Large intestine (tissue), 3 donors: Measurements from ENCODE around the gene ITGBL1. TPM values are rescaled to one million over a fixed set of nuclear protein-coding genes. Genes with fewer than 3 reads are reported as not detected.

Experiments used
- DNase-seq, 2 donors: peaks; one replicate each; pipeline versions ENCODE4 v3.0.0 to v3.0.0-alpha.2; 2013
- H3K27ac ChIP-seq: one replicate; pipeline ENCODE4 v1.5.1; 2013; ENCODE audit warnings: low read length
- H3K27me3 ChIP-seq: 2 replicates; pipeline ENCODE4 v1.6.1; 2013; ENCODE audit warnings: low read length; ENCODE audit not compliant: control insufficient read depth, insufficient read depth
- H3K36me3 ChIP-seq: 2 replicates; pipeline ENCODE4 v1.6.1; 2013; ENCODE audit warnings: low read length; ENCODE audit not compliant: control insufficient read depth, insufficient read depth
- H3K4me1 ChIP-seq: one replicate; pipeline ENCODE4 v1.6.1; 2013; ENCODE audit warnings: low read length; ENCODE audit not compliant: control insufficient read depth, insufficient read depth
- H3K4me3 ChIP-seq: one replicate; pipeline ENCODE4 v1.5.1; 2013; ENCODE audit warnings: low read length
- H3K9me3 ChIP-seq: one replicate; pipeline ENCODE4 v1.6.1; 2013; ENCODE audit warnings: mild to moderate bottlenecking, low read depth, low read length, moderate library complexity; ENCODE audit not compliant: control insufficient read depth
- WGBS: methylation state at CpG from one replicate; pipeline ENCODE4 v1.1.5; 2013; ENCODE audit warnings: low lambda C conversion rate; ENCODE audit not compliant: insufficient coverage; 5-methylcytosine and 5-hydroxymethylcytosine counted together
- polyA plus RNA-seq: library from polyadenylated mRNA; unstranded; fragments of 120-200 nt; gene quantifications from one replicate; pipeline ENCODE4 v1.2.1, GENCODE V29; 2013

ITGBL1 gene
- polyA plus RNA-seq, 1 donor: 0.13 TPM

DNA sequence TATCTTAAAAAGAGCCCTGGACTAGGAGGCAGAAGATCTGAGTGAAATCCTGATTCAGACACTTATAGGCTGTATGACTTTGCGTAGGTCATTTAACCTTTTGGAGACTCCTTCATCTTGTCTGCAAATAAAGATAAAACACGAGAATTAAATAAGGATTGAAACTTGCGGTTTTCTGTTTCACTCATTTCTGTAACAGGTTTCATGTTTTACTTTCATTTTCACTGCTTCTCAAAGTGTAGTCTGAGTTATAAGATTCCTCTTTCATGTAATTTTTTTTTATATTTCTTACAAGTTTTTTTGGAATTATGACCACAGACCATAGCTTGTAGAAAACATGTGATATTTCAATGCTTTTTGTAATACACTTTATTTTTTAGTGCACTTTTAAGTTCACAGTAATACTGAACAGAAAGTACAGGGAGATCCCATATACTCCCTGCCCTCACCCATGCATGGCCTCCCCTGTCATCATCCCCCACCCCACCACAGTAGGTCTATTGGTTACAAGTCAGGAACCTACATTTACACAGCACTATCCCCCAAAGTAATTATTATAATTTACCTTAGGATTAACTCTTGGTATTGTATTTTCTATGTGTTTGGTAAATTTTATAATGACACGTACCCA lies 174.6 kb downstream of the ITGBL1 start:
- Histone ChIP-seq H3K27me3 (no peaks in the 10 kb centered on the region), H3K9me3 (no peaks in the 10 kb centered on the region), H3K4me3 (no peak overlapping the region), H3K36me3 (no peaks in the 10 kb centered on the region), H3K4me1 (no peaks in the 10 kb centered on the region), H3K27ac (no peak overlapping the region)
- 83% methylated on average over 2 of the region's 4 CpGs for WGBS
- no peak for DNase-seq

- no peaks in the 10 kb centered on the region for H3K27me3 ChIP-seq
- no peak overlapping the region for H3K27ac ChIP-seq
- no peaks in the 10 kb centered on the region for H3K36me3 ChIP-seq
- H3K9me3 ChIP-seq: no peaks in the 10 kb centered on the region
- DNase-seq: no peak
- H3K4me3 ChIP-seq: no peak overlapping the region
- WGBS: no CpG with 5 or more reads among the region's 5 CpGs
- no peaks in the 10 kb centered on the region for H3K4me1 ChIP-seq
These were observed 175.1 kb downstream of the ITGBL1 start for GRCh38 chr13:101627556-101627943.

DNA sequence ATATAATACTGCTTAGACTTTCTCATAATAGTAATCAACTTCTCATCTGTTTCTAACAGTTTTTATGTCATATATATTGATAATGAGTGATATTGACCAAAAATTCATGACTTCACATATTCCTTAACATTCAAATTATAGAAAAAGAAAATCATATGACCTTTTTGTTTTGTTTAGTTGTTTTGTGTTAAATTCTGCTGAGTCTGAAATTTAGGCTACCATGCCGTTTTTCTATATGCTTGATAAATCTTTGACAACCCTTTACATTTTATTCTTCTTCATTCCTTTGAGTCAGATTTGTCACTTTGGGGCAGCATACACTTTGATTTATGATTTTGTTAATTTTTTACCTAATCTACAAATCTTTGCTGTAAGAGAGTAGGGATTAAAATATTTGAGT lies 176.4 kb downstream of the ITGBL1 start:
- Histone ChIP-seq H3K27ac (no peak overlapping the region), H3K36me3 (no peaks in the 10 kb centered on the region), H3K9me3 (no peaks in the 10 kb centered on the region), H3K4me3 (no peak overlapping the region), H3K27me3 (no peaks in the 10 kb centered on the region), H3K4me1 (no peaks in the 10 kb centered on the region)
- DNase-seq: no peak
- 100% methylated on average over 1 of the region's 1 CpG for WGBS

DNA sequence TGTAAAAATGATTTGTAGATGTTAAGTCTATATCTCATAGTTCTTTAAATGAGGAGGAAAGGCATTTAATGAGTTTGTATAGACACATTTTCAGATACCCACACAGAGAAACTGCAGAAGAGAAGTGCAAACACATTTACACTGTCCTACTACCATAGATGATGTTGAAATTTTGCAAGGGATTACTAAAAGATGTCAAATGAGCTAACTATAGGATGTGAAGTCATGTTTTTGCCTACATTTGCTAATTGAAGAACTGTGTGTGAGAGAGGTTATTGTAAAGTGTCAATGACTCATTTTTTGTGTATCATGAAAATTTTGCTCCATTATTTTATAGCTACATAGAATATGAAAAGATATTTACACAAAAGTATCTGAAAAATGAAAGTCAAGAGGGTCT lies 178.9 kb downstream of the ITGBL1 start:
- Histone ChIP-seq H3K4me1 (no peaks in the 10 kb centered on the region), H3K27me3 (no peaks in the 10 kb centered on the region), H3K4me3 (no peak overlapping the region), H3K36me3 (no peaks in the 10 kb centered on the region), H3K9me3 (no peaks in the 10 kb centered on the region), H3K27ac (no peak overlapping the region)
- DNase-seq: no peak

- 75% methylated on average over 1 of the region's 2 CpGs for WGBS
- no peak for DNase-seq
- Histone ChIP-seq H3K27me3 (no peaks in the 10 kb centered on the region), H3K36me3 (no peaks in the 10 kb centered on the region), H3K9me3 (no peaks in the 10 kb centered on the region), H3K4me3 (no peak overlapping the region), H3K27ac (no peak overlapping the region), H3K4me1 (no peaks in the 10 kb centered on the region)
These were observed 181.7 kb downstream of the ITGBL1 start for GRCh38 chr13:101634142-101634541.

DNA sequence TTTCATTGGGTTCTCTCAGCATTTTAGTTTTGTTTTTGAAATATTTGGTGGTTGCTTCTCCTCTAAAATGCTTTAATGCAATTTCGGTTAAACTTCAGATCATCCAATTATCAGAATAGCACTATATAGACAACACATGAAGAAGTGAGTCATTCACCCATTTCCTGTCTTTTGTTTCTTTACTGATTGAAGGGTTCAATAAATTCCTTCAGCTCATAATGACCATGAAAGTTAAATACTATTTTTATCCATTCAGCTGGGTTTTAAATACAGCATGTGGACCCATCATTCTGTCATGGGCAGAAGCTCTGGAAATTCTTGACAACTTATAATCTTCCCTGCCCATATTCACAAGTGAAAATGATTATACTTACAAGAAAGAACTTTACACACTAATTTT lies 187.2 kb downstream of the ITGBL1 start:
- Histone ChIP-seq H3K27ac (no peak overlapping the region), H3K4me3 (no peak overlapping the region), H3K27me3 (no peaks in the 10 kb centered on the region), H3K36me3 (no peaks in the 10 kb centered on the region), H3K9me3 (no peaks in the 10 kb centered on the region), H3K4me1 (no peaks in the 10 kb centered on the region)
- no peak for DNase-seq
- whole genome bisulfite sequencing: no CpG with 5 or more reads among the region's 1 CpG

DNA sequence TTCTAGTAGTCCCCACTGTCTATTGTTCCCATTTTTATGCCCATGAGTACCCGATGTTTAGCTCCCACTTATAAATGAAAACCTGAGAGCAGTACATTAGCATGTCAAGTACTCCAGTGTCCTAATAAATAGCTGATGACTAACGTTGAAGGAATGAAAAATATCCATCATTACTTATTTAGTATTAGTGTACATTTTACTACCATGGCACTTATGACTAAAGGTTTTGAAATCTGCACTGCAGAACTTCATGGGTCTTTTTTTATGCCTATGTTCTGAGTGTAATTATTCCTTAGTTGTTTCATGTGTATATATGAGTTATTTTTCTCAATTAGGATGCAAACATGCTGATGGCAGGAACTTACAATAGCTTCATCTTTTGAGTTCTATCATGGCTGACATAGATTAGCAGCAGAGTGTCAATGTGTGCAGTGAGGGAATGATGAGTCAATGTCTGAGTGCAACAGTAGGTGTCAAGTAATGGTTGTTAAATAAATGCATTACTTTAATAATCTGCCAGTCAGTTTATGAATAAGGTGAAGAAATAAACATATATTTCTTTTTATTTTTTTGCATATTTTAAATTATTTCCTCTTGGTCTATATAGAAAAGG lies 188.4 kb downstream of the ITGBL1 start:
- Histone ChIP-seq H3K36me3 (no peaks in the 10 kb centered on the region), H3K4me1 (no peaks in the 10 kb centered on the region), H3K4me3 (no peak overlapping the region), H3K27ac (no peak overlapping the region), H3K9me3 (no peaks in the 10 kb centered on the region), H3K27me3 (no peaks in the 10 kb centered on the region)
- DNase-seq: no peak
- WGBS: 63% methylated on average over 2 of the region's 2 CpGs

DNA sequence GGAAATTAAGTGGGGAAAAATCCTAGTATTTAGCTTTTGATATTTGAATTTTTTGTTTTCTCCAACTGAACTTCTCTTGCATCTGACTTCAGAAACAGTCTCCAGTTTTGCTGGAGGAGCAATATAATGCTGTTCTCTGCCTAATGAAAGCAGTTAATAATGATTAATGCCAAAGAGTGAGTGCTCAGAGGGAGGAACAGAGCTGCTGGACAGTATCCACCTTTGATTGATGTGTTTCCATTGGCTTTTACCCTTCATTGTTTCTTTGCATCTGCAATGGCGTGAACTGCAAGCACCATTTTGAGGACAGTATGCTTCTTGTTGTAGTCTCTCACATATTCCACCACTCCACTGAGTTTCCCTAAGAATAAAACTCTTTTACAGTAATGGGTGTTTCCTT lies 193.4 kb downstream of the ITGBL1 start:
- no peak for DNase-seq
- H3K36me3 ChIP-seq: no peaks in the 10 kb centered on the region
- no peaks in the 10 kb centered on the region for H3K9me3 ChIP-seq
- H3K27ac ChIP-seq: no peak overlapping the region
- no CpG with 5 or more reads among the region's 1 CpG for WGBS
- no peaks in the 10 kb centered on the region for H3K27me3 ChIP-seq
- H3K4me1 ChIP-seq: no peaks in the 10 kb centered on the region
- no peak overlapping the region for H3K4me3 ChIP-seq

GRCh38 chr13:101647760-101648159 lies 195.3 kb downstream of the ITGBL1 start:
- peaks cover 2% of the 10 kb centered on the region for H3K9me3 ChIP-seq
- no peaks in the 10 kb centered on the region for H3K4me1 ChIP-seq
- DNase-seq: no peak
- H3K36me3 ChIP-seq: no peaks in the 10 kb centered on the region
- no peaks in the 10 kb centered on the region for H3K27me3 ChIP-seq
- no peak overlapping the region for H3K27ac ChIP-seq
- no peak overlapping the region for H3K4me3 ChIP-seq
- WGBS: no CpG with 5 or more reads among the region's 5 CpGs

DNA sequence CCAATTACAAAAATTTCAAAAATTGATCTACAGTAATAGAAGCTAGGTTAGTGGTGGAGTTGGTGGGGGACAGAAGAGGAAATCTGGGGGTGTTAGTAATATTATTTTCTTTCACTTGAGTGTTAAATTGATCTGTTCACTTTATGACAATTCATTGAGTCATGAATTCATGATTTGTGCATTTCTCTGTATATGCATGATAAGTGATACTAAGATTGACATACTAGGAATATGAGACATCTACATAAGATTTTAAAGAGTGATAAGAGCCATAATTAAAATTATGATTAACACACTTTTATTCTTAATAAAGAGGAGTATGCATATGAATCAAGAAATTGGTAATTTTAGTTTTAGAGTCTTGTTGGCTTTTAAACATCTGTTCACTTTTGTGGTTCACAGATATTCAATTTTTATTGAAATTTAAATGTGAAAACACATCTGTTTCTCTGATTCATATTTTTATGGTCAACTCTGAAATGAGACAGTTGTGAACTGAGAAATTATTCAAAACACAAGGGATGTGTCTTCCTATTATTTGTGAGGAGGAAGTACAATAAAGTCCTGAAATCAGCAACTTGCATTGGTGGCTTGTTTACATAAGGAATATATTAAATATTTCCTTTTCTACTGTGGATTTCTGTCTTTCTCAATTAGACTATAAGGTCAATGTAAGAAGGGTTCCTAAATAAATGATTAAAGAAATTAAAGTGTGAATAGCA lies 196.5 kb downstream of the ITGBL1 start:
- Histone ChIP-seq H3K36me3 (no peaks in the 10 kb centered on the region), H3K4me1 (no peaks in the 10 kb centered on the region), H3K4me3 (no peak overlapping the region), H3K27me3 (no peaks in the 10 kb centered on the region), H3K27ac (no peak overlapping the region), H3K9me3 (peaks cover 6% of the 10 kb centered on the region)
- DNase-seq: no peak
